HG03558 (cell line): Measurements from ENCODE around the gene ZNF638.

ENCODE experiments used
- ATAC-seq: cut with Tn5 transposase; IDR thresholded peaks from one replicate; pipeline ENCODE4 v1.9.1; 2021; ENCODE audit warnings: moderate number of reproducible peaks; ENCODE audit not compliant: unreplicated experiment; ENCODE audit errors: extremely low read depth

The ZNF638 gene

GRCh38 chr2:71454221-71455010 lies 122.8 kb downstream of the ZNF638 start:
- no peak for ATAC-seq

- no peak for ATAC-seq
These were observed 123.6 kb downstream of the ZNF638 start for GRCh38 chr2:71455011-71455740.

GRCh38 chr2:71455741-71456569 lies 124.4 kb downstream of the ZNF638 start:
- ATAC-seq, result no peak

- no peak for ATAC-seq
These were observed 125.0 kb downstream of the ZNF638 start for GRCh38 chr2:71456617-71457016.

GRCh38 chr2:71457123-71457915 lies 125.7 kb downstream of the ZNF638 start:
- no peak for ATAC-seq

GRCh38 chr2:71457923-71458322 lies 126.3 kb downstream of the ZNF638 start:
- no peak for ATAC-seq

GRCh38 chr2:71458413-71459083 lies 127.0 kb downstream of the ZNF638 start:
- no peak for ATAC-seq

GRCh38 chr2:71459084-71459431 lies 127.5 kb downstream of the ZNF638 start:
- ATAC-seq, result no peak

GRCh38 chr2:71460056-71460455 lies 128.5 kb downstream of the ZNF638 start:
- no peak for ATAC-seq

- no peak for ATAC-seq
These were observed 129.2 kb downstream of the ZNF638 start for GRCh38 chr2:71460595-71461303.

GRCh38 chr2:71461304-71461671 lies 129.7 kb downstream of the ZNF638 start:
- no peak for ATAC-seq

- no peak for ATAC-seq
These were observed 130.5 kb downstream of the ZNF638 start for GRCh38 chr2:71462056-71462605.

GRCh38 chr2:71462641-71463341 lies 131.2 kb downstream of the ZNF638 start:
- ATAC-seq, result no peak

GRCh38 chr2:71463342-71463654 lies 131.7 kb downstream of the ZNF638 start:
- no peak for ATAC-seq

GRCh38 chr2:71464389-71464788 lies 132.8 kb downstream of the ZNF638 start:
- no peak for ATAC-seq

- ATAC-seq, result no peak
These were observed 133.8 kb downstream of the ZNF638 start for GRCh38 chr2:71465356-71465755.

- no peak for ATAC-seq
These were observed 134.3 kb downstream of the ZNF638 start for GRCh38 chr2:71465961-71466300.
